ENCODE measurements around the gene TSPO2.
"Not testable (repeated sequence)": the region's sequence is repeated elsewhere in the genome, so short reads cannot be mapped to it uniquely, and the experiment has no call there.

TSPO2 gene

DNA sequence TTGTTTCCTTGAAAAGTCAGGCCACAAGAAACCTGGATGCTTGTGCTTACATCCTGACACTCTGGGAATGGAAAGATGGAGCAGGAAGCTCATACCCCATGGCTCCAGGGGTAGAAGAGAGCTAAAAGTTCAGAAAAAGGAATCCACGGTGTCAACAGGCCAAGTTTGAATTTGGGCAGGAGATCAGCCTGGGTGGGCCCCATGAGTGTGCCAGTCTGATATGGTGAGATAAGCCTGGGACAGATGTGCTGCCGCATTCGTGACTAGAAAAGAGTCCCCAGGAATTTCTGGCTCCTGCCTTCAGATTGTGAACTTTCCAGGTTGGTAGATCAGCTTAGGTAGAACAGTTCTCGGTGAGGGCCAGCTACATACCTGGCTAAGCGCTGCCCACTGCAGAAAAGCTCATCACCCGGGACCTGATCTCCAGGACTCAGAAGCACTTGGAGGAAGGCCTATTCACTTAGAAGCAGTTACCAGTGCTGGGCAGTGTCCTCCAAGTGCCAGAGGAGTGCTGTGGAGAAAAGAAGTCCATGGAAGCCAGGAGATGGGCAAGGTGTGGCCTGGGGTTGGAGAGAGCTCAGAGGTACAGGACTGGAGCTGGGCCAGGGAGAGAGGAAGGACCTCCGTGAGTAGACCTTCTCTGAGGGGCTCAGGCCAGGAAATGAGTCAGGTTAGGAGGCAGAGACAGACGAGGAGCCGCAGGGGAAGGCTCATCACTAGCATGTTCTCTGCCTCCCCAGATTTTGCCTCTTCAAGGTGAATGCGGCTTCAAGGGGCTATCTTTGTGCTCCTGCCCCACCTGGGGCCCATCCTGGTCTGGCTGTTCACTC is at the start of gene TSPO2:
TSPO2 (plus strand) TSS at position 242 of the 830 bp plus-strand sequence; CDS start at position 761, 519 bp downstream.
- DNase-seq (ENCODE audit: low read depth): no peak

GRCh38 chr6:40992746-40993145 is 49.5 kb upstream of the TSPO2 start:
- no peak for DNase-seq (ENCODE audit: low read depth)

DNA sequence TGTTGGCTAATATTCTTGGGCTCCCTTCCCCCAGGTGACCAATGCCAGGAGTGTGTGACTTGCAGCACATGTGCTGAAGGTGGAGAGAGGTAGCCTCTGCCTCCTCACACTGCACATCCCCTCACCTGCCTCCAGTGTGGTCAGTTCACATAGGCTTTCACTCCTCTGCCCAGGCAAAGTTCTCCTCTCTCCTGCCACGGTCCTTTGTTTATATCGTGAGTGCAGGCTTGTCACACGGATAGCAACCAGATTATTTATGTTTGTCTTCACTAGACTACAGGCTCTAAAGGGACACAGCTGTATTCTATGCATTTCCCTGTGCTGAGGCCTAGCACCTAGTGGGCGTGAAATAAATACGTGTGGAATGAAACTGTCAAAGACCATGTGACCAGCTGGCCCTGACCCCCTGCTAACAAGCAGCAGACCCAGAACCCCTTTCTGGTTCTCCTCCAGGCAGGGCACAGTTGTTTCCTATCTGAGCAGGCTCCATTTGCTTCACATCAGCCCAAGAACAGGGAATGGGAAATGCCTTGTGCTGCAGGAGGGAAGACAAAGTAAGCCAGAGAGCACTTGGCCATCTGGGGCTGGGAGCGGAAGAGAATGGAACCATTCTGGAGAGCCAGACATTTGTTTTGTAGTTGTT is 45.6 kb upstream of the TSPO2 start:
- no peak for DNase-seq (ENCODE audit: low read depth)

- no peak for DNase-seq (ENCODE audit: low read depth)
Observed at GRCh38 chr6:40997234-40997957, 44.9 kb upstream of the TSPO2 start.

DNA sequence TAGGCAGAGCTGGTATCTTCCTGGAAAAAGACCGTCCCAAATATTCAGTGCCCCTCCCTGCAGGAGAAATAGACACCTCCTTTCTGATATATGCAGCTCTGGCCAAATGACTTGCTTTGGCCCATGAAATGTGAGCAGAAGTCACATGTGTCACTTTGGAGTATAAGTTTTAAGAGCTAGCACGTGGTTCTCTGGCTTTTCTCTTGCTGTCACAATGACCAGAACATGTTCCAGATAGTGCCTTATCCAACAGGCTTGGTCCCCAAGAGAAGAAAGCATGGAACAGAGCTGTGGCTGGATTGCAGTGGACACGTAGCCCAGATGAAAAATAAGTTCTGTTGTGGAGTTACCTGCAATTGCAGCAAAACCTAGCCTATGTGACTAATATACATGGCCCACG is 43.6 kb upstream of the TSPO2 start:
- no peak for DNase-seq (ENCODE audit: low read depth)

DNA sequence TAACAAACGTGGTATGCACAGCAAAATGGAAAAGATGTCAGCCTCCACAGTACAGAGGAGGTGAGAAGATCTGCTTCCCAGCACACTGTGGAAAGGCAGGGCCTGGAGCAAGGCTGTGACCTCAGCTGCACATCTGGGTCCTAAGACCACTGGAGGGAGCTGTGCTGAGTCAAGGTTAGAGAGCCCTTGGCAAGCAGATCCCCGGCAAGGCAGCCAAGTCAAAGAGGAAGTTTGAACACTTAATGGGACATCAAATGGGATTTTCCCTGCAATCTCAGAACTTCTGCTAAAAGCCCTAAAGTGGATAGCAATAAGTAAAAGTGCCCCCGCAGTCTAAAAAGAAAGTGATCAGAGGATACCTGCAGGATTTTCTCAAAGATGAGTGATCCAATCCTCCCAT is 42.7 kb upstream of the TSPO2 start:
- DNase-seq (ENCODE audit: low read depth): no peak

- no peak for DNase-seq (ENCODE audit: low read depth)
Observed at GRCh38 chr6:41000248-41000647, 42.0 kb upstream of the TSPO2 start.

- no peak for DNase-seq (ENCODE audit: low read depth)
Observed at GRCh38 chr6:41002168-41002567, 40.1 kb upstream of the TSPO2 start.

DNA sequence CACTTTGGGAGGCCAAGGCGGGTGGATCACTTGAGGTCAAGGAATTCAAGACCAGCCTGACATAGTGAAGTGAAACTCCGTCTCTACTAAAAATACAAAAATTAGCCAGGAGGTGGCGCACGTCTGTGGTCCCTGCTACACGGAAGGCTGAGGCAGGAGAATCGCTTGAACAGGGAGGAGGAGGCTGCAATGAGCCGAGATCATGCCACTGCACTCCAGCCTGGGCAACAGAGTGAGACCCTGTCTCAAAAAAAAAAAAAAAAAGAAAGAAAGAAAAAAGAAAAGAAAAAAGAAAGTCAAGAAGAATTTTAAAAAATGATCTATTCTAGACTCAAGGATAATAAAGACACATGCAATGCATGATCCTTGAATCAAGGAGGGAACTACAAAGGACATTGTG is 36.0 kb upstream of the TSPO2 start:
- peak; percentile 17 for DNase-seq (ENCODE audit: low read depth)

DNA sequence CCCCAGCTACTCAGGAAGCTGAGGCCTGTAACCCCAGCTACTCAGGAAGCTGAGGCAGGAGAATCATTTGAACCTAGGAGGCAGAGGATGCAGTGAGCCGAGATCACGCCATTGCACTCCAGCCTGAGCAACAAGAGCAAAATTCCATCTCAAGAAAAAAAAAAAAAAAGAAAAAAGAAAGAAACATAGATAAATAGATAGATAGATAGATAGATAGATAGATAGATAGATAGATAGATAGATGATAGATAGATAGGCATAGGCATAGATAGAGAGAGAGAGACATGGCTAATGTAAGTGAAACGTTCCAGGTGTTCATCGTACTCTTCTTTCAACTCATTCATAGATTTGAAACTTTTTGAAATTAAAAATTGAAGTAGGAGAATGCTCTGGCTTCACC is 35.3 kb upstream of the TSPO2 start:
- DNase-seq (ENCODE audit: low read depth): not testable (repeated sequence)

DNA sequence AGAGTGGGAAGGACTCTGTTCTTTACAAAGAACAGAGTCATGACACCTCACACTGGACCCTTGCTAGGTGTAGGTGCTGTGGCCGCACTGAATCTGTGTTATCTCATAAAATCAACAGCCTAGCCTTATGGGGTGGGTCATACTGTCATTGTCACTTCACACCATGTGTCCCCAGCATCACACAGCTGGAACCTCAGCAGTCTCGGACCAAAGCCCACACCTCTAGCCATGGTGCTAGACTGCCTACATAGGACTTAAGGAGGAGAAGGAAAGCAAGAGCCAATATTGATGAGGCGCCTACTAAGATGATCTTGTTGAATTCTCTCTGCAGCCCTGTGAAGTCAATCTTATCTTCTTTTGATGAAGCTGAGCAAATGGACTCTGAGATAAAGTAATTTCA is 34.3 kb upstream of the TSPO2 start:
- DNase-seq (ENCODE audit: low read depth): no peak

DNA sequence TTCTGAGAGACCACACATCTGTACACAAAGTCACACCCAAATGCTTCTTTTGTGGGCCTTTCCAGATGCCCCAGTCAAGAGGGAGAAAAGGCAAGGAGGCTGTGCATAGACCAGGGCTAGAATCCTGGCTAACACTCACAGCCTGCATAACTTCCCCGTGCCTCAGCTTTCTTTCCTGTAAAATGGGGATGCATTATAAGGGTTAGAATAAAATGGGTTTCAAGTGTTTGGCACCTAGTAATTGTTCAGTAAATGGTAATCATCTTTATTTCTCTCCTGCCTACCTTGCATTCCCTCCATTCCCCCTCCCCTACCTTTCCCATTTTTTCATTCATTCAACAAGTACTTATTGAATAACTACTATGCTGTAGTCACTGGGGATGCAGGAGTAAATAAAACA is 32.6 kb upstream of the TSPO2 start:
- DNase-seq (ENCODE audit: low read depth): no peak

DNA sequence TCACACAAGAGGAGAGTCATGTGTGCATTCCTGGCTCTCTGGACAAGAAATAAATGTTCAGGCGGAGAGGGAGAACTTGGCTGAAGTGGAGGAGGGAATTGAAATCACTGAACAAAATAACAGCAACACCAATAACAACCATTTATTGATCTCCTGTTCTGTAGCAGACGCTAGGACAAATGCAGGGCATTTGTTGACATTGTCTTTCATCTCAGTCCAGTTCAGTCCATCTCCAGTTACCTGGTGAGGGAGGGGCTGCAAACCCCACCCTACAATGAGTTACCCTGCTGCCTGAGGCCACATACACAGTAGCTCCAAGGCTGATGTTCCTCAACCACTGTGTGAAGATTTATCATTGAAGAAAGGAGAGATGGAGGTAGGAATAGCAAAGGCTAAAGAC is 30.6 kb upstream of the TSPO2 start:
- DNase-seq (ENCODE audit: low read depth): no peak

- no peak for DNase-seq (ENCODE audit: low read depth)
Observed at GRCh38 chr6:41013466-41014153, 28.7 kb upstream of the TSPO2 start.

GRCh38 chr6:41014780-41015179 is 27.5 kb upstream of the TSPO2 start:
- no peak for DNase-seq (ENCODE audit: low read depth)

GRCh38 chr6:41015860-41016259 is 26.4 kb upstream of the TSPO2 start:
- not testable (repeated sequence) for DNase-seq (ENCODE audit: low read depth)

DNA sequence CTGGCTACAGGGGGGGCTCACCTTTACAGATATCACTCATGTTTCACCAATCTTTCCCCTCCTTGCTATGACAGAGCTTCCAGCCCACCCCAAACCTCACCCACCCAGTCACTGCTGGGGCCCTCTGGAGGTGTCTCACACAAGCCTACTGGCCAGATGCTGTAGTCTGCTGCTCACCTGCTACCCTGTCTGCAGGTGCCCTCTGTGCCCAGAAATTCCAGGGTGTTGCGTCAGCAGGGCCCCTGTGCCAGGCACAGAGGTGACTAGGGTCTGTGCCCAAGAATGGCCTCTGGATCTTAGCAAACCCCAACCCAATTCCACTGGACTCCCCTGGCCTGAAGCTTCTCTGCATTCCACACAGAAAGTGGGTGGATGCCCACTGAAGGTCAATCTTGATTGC is 24.6 kb upstream of the TSPO2 start:
- DNase-seq (ENCODE audit: low read depth): no peak

DNA sequence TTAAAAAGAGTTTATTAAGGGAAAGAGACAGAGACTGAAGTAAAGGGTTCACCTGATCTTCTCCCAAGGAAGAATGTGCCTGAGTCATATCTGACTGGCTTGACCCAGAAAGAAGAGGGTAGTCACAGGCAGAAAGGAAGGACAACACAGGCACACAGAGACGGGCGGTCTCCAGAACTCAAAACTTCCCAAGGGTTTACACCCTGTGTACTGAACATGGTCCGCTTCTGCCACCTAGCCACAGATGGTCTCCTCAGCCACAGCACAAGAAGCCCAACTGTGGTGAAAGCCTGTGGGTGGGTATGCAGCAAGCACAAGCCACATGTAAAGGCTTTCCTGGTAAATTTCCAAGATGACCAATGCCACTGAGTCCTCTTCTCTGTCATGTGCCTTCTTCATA is 20.4 kb upstream of the TSPO2 start:
- DNase-seq (ENCODE audit: low read depth): no peak

- DNase-seq (ENCODE audit: low read depth): no peak
Observed at GRCh38 chr6:41022294-41022693, 20.0 kb upstream of the TSPO2 start.

DNA sequence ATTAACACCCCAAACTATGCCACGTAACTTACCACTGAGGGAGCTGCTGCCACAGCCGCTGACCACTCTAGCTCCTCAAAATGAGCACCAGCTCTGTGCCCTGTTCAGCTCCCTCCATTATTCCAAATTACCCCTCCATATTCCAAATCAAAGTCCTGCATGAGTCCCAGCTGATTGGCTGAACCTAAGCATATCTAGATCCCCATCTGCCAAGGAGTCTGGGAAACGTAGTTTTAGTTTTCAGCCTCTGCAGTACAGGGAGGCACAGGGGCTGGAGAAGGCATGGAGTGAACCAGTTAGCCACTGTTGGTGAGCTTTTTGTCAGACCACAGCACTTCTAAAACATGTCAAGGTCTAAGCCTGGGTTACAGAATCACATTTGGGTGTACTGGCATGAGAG is 19.2 kb upstream of the TSPO2 start:
- DNase-seq (ENCODE audit: low read depth): no peak

GRCh38 chr6:41025966-41026530 is 16.2 kb upstream of the TSPO2 start:
- no peak for DNase-seq (ENCODE audit: low read depth)

- DNase-seq (ENCODE audit: low read depth): no peak
Observed at GRCh38 chr6:41027241-41027640, 15.0 kb upstream of the TSPO2 start.

Data from stimulated activated CD8-positive, alpha-beta memory T cell treated with anti-CD3 and anti-CD28 coated beads, Interleukin-15, amount 100 ng/mL, for 1 hour (primary cell).